Prostate gland (tissue), 2 donors: Measurements from ENCODE around the gene HSPA6. TPM values are rescaled to one million over a fixed set of nuclear protein-coding genes. Genes with fewer than 3 reads are reported as not detected.

ENCODE experiments used
- DNase-seq: peaks from one replicate; pipeline ENCODE4 v3.0.0-alpha.2; 2019; ENCODE audit warnings: low spot score
- H3K27ac ChIP-seq, 2 donors: fragments of 200-600 bp; sonication (generic); 2 replicates each; pipeline ENCODE4 v1.5.1; 2017 to 2019
- H3K27me3 ChIP-seq: fragments of 200-600 bp; sonication (generic); replicated peaks from 2 replicates; pipeline ENCODE4 v1.5.1; 2019; ENCODE audit not compliant: insufficient read depth
- H3K36me3 ChIP-seq, 2 donors: fragments of 200-600 bp; sonication (generic); 1 replicate in 1 of 2; 2 replicates in 1 of 2; pipeline versions ENCODE4 v1.5.1 to v1.8.1; 2017 to 2019
- H3K4me1 ChIP-seq: fragments of 200-600 bp; sonication (generic); replicated peaks from 2 replicates; pipeline ENCODE4 v1.5.1; 2019
- H3K4me3 ChIP-seq, 2 donors: fragments of 200-600 bp; sonication (generic); 2 replicates each; pipeline ENCODE4 v1.5.1; 2017 to 2019
- H3K9me3 ChIP-seq: fragments of 200-600 bp; sonication (generic); 2 replicates; pipeline ENCODE4 v1.5.1; 2017
- CTCF ChIP-seq, 4 experiments: fragments of 200-600 bp in 2 of 4; fragments of 450-650 bp in 2 of 4; sonication (generic) in 2 of 4; IDR thresholded peaks; 1 replicate in 3 of 4; 2 replicates in 1 of 4; pipeline ENCODE4 v1.5.1; 2016 to 2019; ENCODE audit warnings: antibody characterized with exemption in 4 of 4, mild to moderate bottlenecking in 2 of 4, moderate library complexity in 2 of 4
- POLR2A ChIP-seq: fragments of 450-650 bp; IDR thresholded peaks from one replicate; pipeline ENCODE4 v1.6.1; 2016; ENCODE audit warnings: antibody characterized with exemption, mild to moderate bottlenecking
- POLR2AphosphoS5 ChIP-seq: sonication (generic); formaldehyde crosslinking; IDR thresholded peaks from one replicate; pipeline ENCODE4 v1.6.1; 2017; ENCODE audit warnings: antibody characterized with exemption
- WGBS: methylation state at CpG from one replicate; pipeline ENCODE4 v1.1.5; 2018; 5-methylcytosine and 5-hydroxymethylcytosine counted together
- intact Hi-C: fragments of 100-400 bp; cut with DNase I; formaldehyde crosslinking; loops from one replicate; pipeline ENCODE4 v1.14.2; 2022
- total RNA-seq, 2 donors: library from RNA; depleted of rRNA; stranded (reverse); fragments of >200 nt; gene quantifications; one replicate each; pipeline ENCODE4 v1.1.0, GENCODE V29; 2016

The HSPA6 gene
- total RNA-seq, 2 donors from 2014 or later, result 0.64 to 4.9 TPM

- Histone ChIP-seq H3K27me3 (no peaks in the 10 kb centered on the region), H3K4me3 (no peak overlapping the region), H3K4me1 (no peaks in the 10 kb centered on the region), H3K27ac (no peak overlapping the region), H3K9me3 (no peaks in the 10 kb centered on the region), H3K36me3 (no peaks in the 10 kb centered on the region)
- DNase-seq, result no peak
- no peak for TF ChIP-seq POLR2AphosphoS5
- TF ChIP-seq POLR2A, result no peak
- TF ChIP-seq CTCF (IDR thresholded peaks at IDR 0.05), result no peak
- 60% methylated on average over 2 of the region's 2 CpGs for WGBS
- intact Hi-C loops, result no loop called here
These were observed 31.5 kb upstream of the HSPA6 start for GRCh38 chr1:161492827-161493226.

GRCh38 chr1:161494091-161494735, 30.1 kb upstream of the HSPA6 start:
- Histone ChIP-seq H3K27me3 (no peaks in the 10 kb centered on the region), H3K36me3 (no peaks in the 10 kb centered on the region), H3K4me1 (no peaks in the 10 kb centered on the region), H3K9me3 (no peaks in the 10 kb centered on the region), H3K27ac (no peak overlapping the region), H3K4me3 (no peak overlapping the region)
- DNase-seq, result no peak
- WGBS, result 66% methylated on average over 3 of the region's 3 CpGs
- TF ChIP-seq POLR2A (no peak), POLR2AphosphoS5 (no peak), CTCF (IDR thresholded peaks at IDR 0.05) (no peak)
- intact Hi-C loops, result no loop called here

- no peaks in the 10 kb centered on the region for H3K9me3 ChIP-seq
- no peaks in the 10 kb centered on the region for H3K4me1 ChIP-seq
- no peak for DNase-seq
- no peaks in the 10 kb centered on the region for H3K36me3 ChIP-seq
- no peaks in the 10 kb centered on the region for H3K27me3 ChIP-seq
- TF ChIP-seq POLR2A, result no peak
- TF ChIP-seq POLR2AphosphoS5, result no peak
- intact Hi-C loops, result no loop called here
- no peak overlapping the region for H3K4me3 ChIP-seq
- H3K27ac ChIP-seq, result no peak overlapping the region
These were observed 28.9 kb upstream of the HSPA6 start for GRCh38 chr1:161495490-161495889.

GRCh38 chr1:161497961-161498360, 26.4 kb upstream of the HSPA6 start:
- Histone ChIP-seq H3K9me3 (no peaks in the 10 kb centered on the region), H3K36me3 (no peaks in the 10 kb centered on the region), H3K4me1 (no peaks in the 10 kb centered on the region), H3K4me3 (no peak overlapping the region), H3K27me3 (no peaks in the 10 kb centered on the region), H3K27ac (no peak overlapping the region)
- TF ChIP-seq POLR2AphosphoS5 (no peak), POLR2A (no peak), CTCF (IDR thresholded peaks at IDR 0.05) (no peak)
- DNase-seq, result no peak
- intact Hi-C loops, result no loop called here
- WGBS, result 93% methylated on average over 1 of the region's 1 CpG

- TF ChIP-seq POLR2AphosphoS5, result no peak
- TF ChIP-seq CTCF (IDR thresholded peaks at IDR 0.05), result no peak
- no peak for TF ChIP-seq POLR2A
- no peak overlapping the region for H3K27ac ChIP-seq
- H3K9me3 ChIP-seq, result no peaks in the 10 kb centered on the region
- H3K4me1 ChIP-seq, result no peaks in the 10 kb centered on the region
- intact Hi-C loops, result no loop called here
- no peaks in the 10 kb centered on the region for H3K27me3 ChIP-seq
- 90% methylated on average over 2 of the region's 2 CpGs for WGBS
- DNase-seq, result no peak
- no peak overlapping the region for H3K4me3 ChIP-seq
- no peaks in the 10 kb centered on the region for H3K36me3 ChIP-seq
These were observed 25.7 kb upstream of the HSPA6 start for GRCh38 chr1:161498646-161499045.
